Lower leg skin (tissue), 4 donors: ENCODE data around the gene ETV2. TPM values are rescaled to one million over a fixed set of nuclear protein-coding genes. Genes with fewer than 3 reads are reported as not detected.

Source experiments
- DNase-seq, 2 donors: peaks; one replicate each; pipeline ENCODE4 v3.0.0-alpha.2; 2019; ENCODE audit warnings: low spot score in 2 of 2
- H3K4me3 ChIP-seq: fragments of 200-600 bp; sonication (generic); 2 replicates; pipeline ENCODE4 v1.5.1; 2017; ENCODE audit warnings: mild to moderate bottlenecking, low read depth; ENCODE audit not compliant: poor library complexity, severe bottlenecking
- CTCF ChIP-seq, 3 donors: fragments of 450-650 bp; IDR thresholded peaks; one replicate each; pipeline ENCODE4 v1.5.1; 2016; ENCODE audit warnings: antibody characterized with exemption in 3 of 3, mild to moderate bottlenecking in 3 of 3, moderate library complexity in 2 of 3
- POLR2A ChIP-seq, 2 donors: fragments of 450-650 bp; IDR thresholded peaks; one replicate each; pipeline ENCODE4 v1.6.1; 2016 to 2017; ENCODE audit warnings: antibody characterized with exemption in 2 of 2, mild to moderate bottlenecking in 1 of 2, moderate library complexity in 1 of 2
- WGBS, 2 donors: methylation state at CpG; one replicate each; pipeline ENCODE4 v1.1.5; 2018; 5-methylcytosine and 5-hydroxymethylcytosine counted together
- intact Hi-C: fragments of 100-400 bp; cut with DNase I; formaldehyde crosslinking; loops from one replicate; pipeline ENCODE4 v1.15.0; 2023; ENCODE audit warnings: low total_unique reads
- total RNA-seq, 4 donors: library from RNA; depleted of rRNA; stranded (reverse); fragments of >200 nt; gene quantifications; one replicate each; pipeline ENCODE4 v1.1.0, GENCODE V29; 2016

The ETV2 gene
- total RNA-seq, 4 donors from 2014 or later: 1.2 to 1.8 (median 1.6) TPM; not detected in 1

GRCh38 chr19:35643255-35644205 is 2.0 kb downstream of the ETV2 start:
- peak overlapping the region; percentile 49 for H3K4me3 ChIP-seq
- TF ChIP-seq POLR2A (IDR thresholded peaks at IDR 0.05): no peak
- no peak for TF ChIP-seq CTCF (IDR thresholded peaks at IDR 0.05)
- DNase-seq: peak; percentile 72 to 95
- intact Hi-C loops: no loop called here
- 0% methylated on average over 4 to 32 of the region's 69 CpGs for WGBS, 2 donors

GRCh38 chr19:35644206-35644986 is 2.9 kb downstream of the ETV2 start:
- WGBS, 2 donors: 0 to 1% methylated on average over 47 to 60 of the region's 60 CpGs
- DNase-seq: peak; percentile 94 to 99
- intact Hi-C loops: no loop called here
- no peak for TF ChIP-seq POLR2A (IDR thresholded peaks at IDR 0.05)
- no peak for TF ChIP-seq CTCF (IDR thresholded peaks at IDR 0.05)
- H3K4me3 ChIP-seq: peak overlapping the region; percentile 49

- DNase-seq: peak; percentile 80 to 97
- 20 to 23% methylated on average over 20 of the region's 20 CpGs for WGBS, 2 donors
- intact Hi-C loops: no loop called here
- TF ChIP-seq POLR2A (IDR thresholded peaks at IDR 0.05) (no peak), CTCF (IDR thresholded peaks at IDR 0.05) (no peak)
- H3K4me3 ChIP-seq: peak overlapping the region; percentile 49
Measured at GRCh38 chr19:35644987-35645679, 3.6 kb downstream of the ETV2 start.

GRCh38 chr19:35645680-35646511 is 4.4 kb downstream of the ETV2 start:
- no peak overlapping the region for H3K4me3 ChIP-seq
- intact Hi-C loops: no loop called here
- WGBS, 2 donors: 82 to 86% methylated on average over 7 of the region's 7 CpGs
- TF ChIP-seq CTCF (IDR thresholded peaks at IDR 0.05): no peak
- no peak for TF ChIP-seq POLR2A (IDR thresholded peaks at IDR 0.05)
- no peak for DNase-seq
